Gastrocnemius medialis (tissue), 4 donors: ENCODE results near the gene PCDH9. TPM values are rescaled to one million over a fixed set of nuclear protein-coding genes. Genes with fewer than 3 reads are reported as not detected.

Experiments used
- ATAC-seq, 2 donors: fragments of 150-250 bp; one replicate each; pipeline ENCODE4 v1.9.1; 2016
- DNase-seq, 2 donors: peaks; one replicate each; pipeline ENCODE4 v3.0.0-alpha.2; 2019
- H3K27ac ChIP-seq, 4 donors: fragments of 200-600 bp; sonication (generic); 1 replicate in 1 of 4; 2 replicates in 3 of 4; pipeline ENCODE4 v1.5.1; 2016 to 2018; ENCODE audit warnings: mild to moderate bottlenecking in 2 of 4, moderate library complexity in 1 of 4
- H3K27me3 ChIP-seq, 3 donors: fragments of 200-600 bp; sonication (generic) in 2 of 3; 1 replicate in 1 of 3; 2 replicates in 2 of 3; pipeline versions ENCODE4 v1.5.1 to v1.6.0; 2016 to 2019; ENCODE audit warnings: mild to moderate bottlenecking in 1 of 3, moderate library complexity in 1 of 3
- H3K36me3 ChIP-seq, 2 donors: fragments of 200-600 bp; sonication (generic) in 1 of 2; one replicate each; pipeline ENCODE4 v1.5.1; 2017 to 2018
- H3K4me1 ChIP-seq, 2 donors: fragments of 200-600 bp; sonication (generic) in 1 of 2; one replicate each; pipeline ENCODE4 v1.5.1; 2016 to 2017; ENCODE audit warnings: mild to moderate bottlenecking in 2 of 2
- H3K4me3 ChIP-seq, 4 donors: fragments of 200-600 bp; sonication (generic) in 3 of 4; 1 replicate in 1 of 4; 2 replicates in 3 of 4; pipeline ENCODE4 v1.5.1; 2016 to 2019; ENCODE audit warnings: mild to moderate bottlenecking in 2 of 4
- H3K9me3 ChIP-seq, 3 donors: fragments of 200-600 bp; sonication (generic) in 2 of 3; 1 replicate in 1 of 3; 2 replicates in 2 of 3; pipeline ENCODE4 v1.5.1; 2016 to 2019
- POLR2A ChIP-seq, 2 donors: fragments of 450-650 bp; IDR thresholded peaks; one replicate each; pipeline ENCODE4 v1.6.1; 2017; ENCODE audit warnings: antibody characterized with exemption in 2 of 2, mild to moderate bottlenecking in 2 of 2, moderate library complexity in 2 of 2
- in situ Hi-C, 4 donors: fragments of 200-750 bp; cut with MboI; loops; one replicate each; pipeline versions ENCODE4 v1.15.0 to v1.8.0; 2017; ENCODE audit warnings: low sequenced_read_pairs in 4 of 4
- intact Hi-C: fragments of 100-400 bp; cut with DNase I; formaldehyde crosslinking; loops from one replicate; pipeline ENCODE4 v1.15.1; 2023; ENCODE audit warnings: low total_unique reads
- total RNA-seq, 4 donors: library from RNA; depleted of rRNA; stranded (reverse); fragments of >200 nt; gene quantifications; one replicate each; pipeline versions ENCODE4 v1.1.0 to v1.2.3, GENCODE V29; 2016
- TF ChIP-seq, protein P1 (sequence below), 5 experiments: fragments of 450-650 bp in 3 of 5; fragments of 200-600 bp in 2 of 5; sonication (generic) in 2 of 5; IDR thresholded peaks in 4 of 5; conservative IDR thresholded peaks in 1 of 5; 1 replicate in 4 of 5; 2 replicates in 1 of 5; pipeline ENCODE4 v1.5.1; 2016 to 2019; ENCODE audit warnings: antibody characterized with exemption in 5 of 5, mild to moderate bottlenecking in 3 of 5, moderate library complexity in 3 of 5

The PCDH9 gene
- total RNA-seq, 4 donors from 2014 or later, result 1.4 to 2.1 (median 1.9) TPM

DNA sequence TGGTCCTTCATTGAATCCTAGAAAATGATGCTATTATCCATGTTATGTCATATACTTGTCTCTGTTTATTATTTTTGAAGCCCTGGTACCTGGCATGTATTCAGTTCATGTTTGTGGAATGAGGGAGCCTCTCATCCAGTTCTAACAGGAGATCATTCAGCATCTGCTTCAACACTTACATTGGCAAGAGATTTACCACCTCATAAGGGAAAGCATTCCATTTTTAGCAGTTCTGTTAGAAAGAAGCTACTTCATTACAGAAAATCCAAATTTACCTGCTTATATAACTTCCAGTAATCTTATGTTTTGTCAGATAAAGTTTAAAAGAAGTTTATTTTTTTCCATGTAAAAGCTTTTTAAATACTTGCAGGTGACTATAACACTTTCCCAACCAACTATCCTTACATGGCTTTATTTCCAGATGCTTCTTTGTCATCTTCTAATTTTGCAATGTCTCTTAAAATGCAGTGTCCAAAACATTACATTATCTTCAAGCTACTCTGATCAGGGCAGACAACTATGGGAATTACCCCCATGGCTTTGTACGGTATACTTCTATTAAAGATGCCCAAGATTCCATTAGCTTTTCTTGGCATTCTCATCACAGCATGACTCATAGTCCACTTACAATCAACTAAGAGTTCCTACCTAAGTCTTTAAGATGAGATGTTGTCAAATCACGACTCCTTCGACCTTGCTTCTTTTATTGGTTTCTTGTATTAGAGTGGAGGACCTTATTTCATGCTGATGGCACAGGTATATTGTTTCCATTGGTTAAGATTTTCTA is 262.1 kb downstream of the PCDH9 start:
- DNase-seq (no peak), ATAC-seq (no peak)
- Histone ChIP-seq H3K36me3 (no peaks in the 10 kb centered on the region), H3K4me1 (no peaks in the 10 kb centered on the region), H3K27ac (no peak overlapping the region), H3K4me3 (no peak overlapping the region), H3K9me3 (no peaks in the 10 kb centered on the region), H3K27me3 (no peaks in the 10 kb centered on the region)
- intact Hi-C loops (no loop called here), in situ Hi-C loops (no loop called here)
- TF ChIP-seq, protein P1, sequence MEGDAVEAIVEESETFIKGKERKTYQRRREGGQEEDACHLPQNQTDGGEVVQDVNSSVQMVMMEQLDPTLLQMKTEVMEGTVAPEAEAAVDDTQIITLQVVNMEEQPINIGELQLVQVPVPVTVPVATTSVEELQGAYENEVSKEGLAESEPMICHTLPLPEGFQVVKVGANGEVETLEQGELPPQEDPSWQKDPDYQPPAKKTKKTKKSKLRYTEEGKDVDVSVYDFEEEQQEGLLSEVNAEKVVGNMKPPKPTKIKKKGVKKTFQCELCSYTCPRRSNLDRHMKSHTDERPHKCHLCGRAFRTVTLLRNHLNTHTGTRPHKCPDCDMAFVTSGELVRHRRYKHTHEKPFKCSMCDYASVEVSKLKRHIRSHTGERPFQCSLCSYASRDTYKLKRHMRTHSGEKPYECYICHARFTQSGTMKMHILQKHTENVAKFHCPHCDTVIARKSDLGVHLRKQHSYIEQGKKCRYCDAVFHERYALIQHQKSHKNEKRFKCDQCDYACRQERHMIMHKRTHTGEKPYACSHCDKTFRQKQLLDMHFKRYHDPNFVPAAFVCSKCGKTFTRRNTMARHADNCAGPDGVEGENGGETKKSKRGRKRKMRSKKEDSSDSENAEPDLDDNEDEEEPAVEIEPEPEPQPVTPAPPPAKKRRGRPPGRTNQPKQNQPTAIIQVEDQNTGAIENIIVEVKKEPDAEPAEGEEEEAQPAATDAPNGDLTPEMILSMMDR (IDR thresholded peaks at IDR 0.05 in 4 of 5, conservative IDR thresholded peaks at IDR 0.05 in 1 of 5), result no peak

- H3K27me3 ChIP-seq, result no peaks in the 10 kb centered on the region
- DNase-seq (no peak), ATAC-seq (no peak)
- no peak overlapping the region for H3K4me3 ChIP-seq
- intact Hi-C loops, result no loop called here
- H3K9me3 ChIP-seq, result no peaks in the 10 kb centered on the region
- TF ChIP-seq POLR2A (IDR thresholded peaks at IDR 0.05), result no peak
- TF ChIP-seq, protein P1 (IDR thresholded peaks at IDR 0.05 in 4 of 5, conservative IDR thresholded peaks at IDR 0.05 in 1 of 5), result no peak
- H3K4me1 ChIP-seq, result no peaks in the 10 kb centered on the region
- no peaks in the 10 kb centered on the region for H3K36me3 ChIP-seq
- no peak overlapping the region for H3K27ac ChIP-seq
- in situ Hi-C loops, result no loop called here
Measured at GRCh38 chr13:66965181-66965580, 265.0 kb downstream of the PCDH9 start.

DNA sequence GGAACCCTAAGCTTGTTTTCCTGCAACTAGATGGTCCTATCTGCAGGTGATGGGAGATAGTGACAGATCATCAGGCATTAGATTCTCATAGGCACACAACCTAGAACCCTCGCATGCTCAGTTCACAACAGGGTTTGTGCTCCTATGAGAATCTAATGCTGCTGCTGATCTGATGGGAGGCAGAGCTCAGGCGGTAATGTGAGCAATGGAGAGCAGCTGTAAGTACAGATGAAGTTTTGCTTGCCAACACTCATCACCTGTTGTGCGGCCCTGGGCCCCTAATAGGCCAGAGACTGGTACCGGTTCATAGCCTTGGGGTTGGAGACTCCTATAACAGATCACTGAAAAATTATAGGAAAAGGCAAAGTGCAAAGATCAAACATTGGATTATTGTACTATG is 267.2 kb downstream of the PCDH9 start:
- TF ChIP-seq, protein P1 (IDR thresholded peaks at IDR 0.05 in 4 of 5, conservative IDR thresholded peaks at IDR 0.05 in 1 of 5), result no peak
- no peak for TF ChIP-seq POLR2A (IDR thresholded peaks at IDR 0.05)
- ATAC-seq, result no peak
- H3K9me3 ChIP-seq, result no peaks in the 10 kb centered on the region
- H3K4me1 ChIP-seq, result no peaks in the 10 kb centered on the region
- H3K27me3 ChIP-seq, result no peaks in the 10 kb centered on the region
- no peak overlapping the region for H3K4me3 ChIP-seq
- no peaks in the 10 kb centered on the region for H3K36me3 ChIP-seq
- intact Hi-C loops, result no loop called here
- no peak for DNase-seq
- no peak overlapping the region for H3K27ac ChIP-seq
- in situ Hi-C loops, result no loop called here

GRCh38 chr13:66958611-66959010 is 271.5 kb downstream of the PCDH9 start:
- intact Hi-C loops, result no loop called here

More at GRCh38 chr13:66958611-66959010, 271.5 kb downstream of the PCDH9 start:
- no peak overlapping the region for H3K4me3 ChIP-seq
- no peaks in the 10 kb centered on the region for H3K4me1 ChIP-seq
- H3K27me3 ChIP-seq, result no peaks in the 10 kb centered on the region
- H3K36me3 ChIP-seq, result no peaks in the 10 kb centered on the region
- H3K27ac ChIP-seq, result no peak overlapping the region
- DNase-seq, result no peak
- in situ Hi-C loops, result no loop called here
- TF ChIP-seq POLR2A (IDR thresholded peaks at IDR 0.05), result no peak
- TF ChIP-seq, protein P1 (IDR thresholded peaks at IDR 0.05 in 4 of 5, conservative IDR thresholded peaks at IDR 0.05 in 1 of 5), result no peak
- H3K9me3 ChIP-seq, result no peaks in the 10 kb centered on the region
- ATAC-seq, result no peak
